ENCODE measurements around the gene BCL6B.
"Not testable (repeated sequence)": the region's sequence is repeated elsewhere in the genome, so short reads cannot be mapped to it uniquely, and the experiment has no call there.

BCL6B gene

GRCh38 chr17:7022781-7023571 is at the start of gene BCL6B:
Gene BCL6B (plus strand): TSS chr17:7023050. CDS start chr17:7023672, 622 bp downstream.
- DNase-seq (ENCODE audit: low read depth): no peak

- DNase-seq (ENCODE audit: low read depth): not testable (repeated sequence)
These were observed 43.4 kb upstream of the BCL6B start for GRCh38 chr17:6979440-6979839.

GRCh38 chr17:6981426-6981825 is 41.4 kb upstream of the BCL6B start:
- DNase-seq (ENCODE audit: low read depth): no peak

GRCh38 chr17:6985266-6985665 is 37.6 kb upstream of the BCL6B start:
- no peak for DNase-seq (ENCODE audit: low read depth)

DNA sequence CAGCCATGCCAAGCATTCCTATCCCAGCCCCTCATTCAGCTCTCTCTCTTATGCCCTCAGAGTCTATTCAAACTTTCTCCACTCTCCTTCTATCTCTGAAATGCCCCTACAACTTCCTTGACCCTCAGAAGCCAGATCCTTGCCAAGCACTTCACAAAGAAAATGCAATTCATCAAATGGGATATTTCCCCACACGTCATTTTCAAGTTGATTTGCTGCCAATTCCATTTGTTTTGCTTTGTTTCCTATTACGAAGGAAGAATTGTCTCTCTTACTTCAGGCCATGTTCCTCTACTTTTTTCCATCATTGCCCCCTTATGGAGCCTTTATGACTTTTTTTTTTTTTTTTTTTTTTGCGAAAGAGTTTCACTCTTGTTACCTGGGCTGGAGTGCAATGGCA is 36.2 kb upstream of the BCL6B start:
- DNase-seq (ENCODE audit: low read depth): no peak

DNA sequence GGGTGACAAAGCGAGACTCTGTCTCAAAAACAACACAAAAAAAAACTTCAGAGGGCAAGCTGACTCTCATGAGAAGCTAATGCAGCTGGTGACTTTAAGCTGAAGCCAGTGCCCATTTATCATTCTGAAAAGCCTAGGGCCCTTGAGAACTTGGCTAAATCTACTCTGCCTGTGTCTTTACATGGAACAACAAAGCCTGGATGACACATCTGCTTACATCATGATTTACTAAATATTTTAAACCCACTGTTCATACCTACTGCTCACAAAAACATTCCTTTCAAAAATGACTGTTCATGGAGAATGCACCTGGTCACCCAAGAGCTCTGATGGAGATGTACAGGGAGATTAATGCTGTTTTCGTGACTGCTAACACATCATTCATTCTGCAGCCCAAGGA is 33.1 kb upstream of the BCL6B start:
- DNase-seq (ENCODE audit: low read depth): no peak

DNA sequence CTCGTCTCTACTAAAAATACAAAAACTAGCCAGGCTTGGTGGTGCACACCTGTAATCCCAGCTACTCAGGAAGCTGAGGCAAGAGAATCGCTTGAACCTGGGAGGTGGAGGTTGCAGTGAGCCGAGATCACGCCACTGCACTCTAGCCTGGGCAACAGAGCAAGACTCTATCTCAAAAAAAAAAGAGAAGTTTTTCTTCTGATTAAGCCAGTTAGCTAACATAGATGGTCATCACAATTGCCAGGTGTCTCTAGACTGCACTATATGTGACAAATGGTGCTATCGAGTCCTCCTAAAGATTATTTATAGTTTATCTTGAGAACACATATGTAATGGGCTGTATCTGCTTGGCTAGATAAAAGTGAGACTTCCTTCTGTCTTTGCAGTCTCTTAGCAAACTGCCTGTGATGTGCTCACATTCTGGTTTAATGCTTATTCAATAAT is 29.2 kb upstream of the BCL6B start:
- not testable (repeated sequence) for DNase-seq (ENCODE audit: low read depth)

DNA sequence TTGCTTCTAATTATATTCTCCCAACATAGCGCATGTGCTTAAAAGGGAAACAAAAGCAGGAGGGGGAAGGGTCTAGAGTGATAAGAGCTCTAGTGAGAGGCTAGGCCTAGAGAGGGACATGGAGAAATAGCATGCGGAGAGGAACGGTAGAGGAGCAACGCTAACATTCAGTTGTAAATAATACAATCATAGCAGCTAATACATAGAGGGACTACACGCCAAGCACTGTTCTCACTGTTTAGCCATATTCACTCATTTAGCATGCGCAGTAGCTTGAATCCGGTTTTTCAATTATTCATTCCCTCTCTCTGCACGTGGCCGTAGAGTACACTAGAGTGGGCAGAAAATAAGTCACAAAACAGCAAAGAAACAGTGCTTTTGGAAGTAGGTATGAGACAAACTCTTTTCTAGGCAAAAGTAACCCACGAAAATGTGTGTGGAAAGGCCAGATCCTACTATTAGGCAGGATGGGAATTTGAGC is 28.7 kb upstream of the BCL6B start:
- DNase-seq (ENCODE audit: low read depth): no peak

DNA sequence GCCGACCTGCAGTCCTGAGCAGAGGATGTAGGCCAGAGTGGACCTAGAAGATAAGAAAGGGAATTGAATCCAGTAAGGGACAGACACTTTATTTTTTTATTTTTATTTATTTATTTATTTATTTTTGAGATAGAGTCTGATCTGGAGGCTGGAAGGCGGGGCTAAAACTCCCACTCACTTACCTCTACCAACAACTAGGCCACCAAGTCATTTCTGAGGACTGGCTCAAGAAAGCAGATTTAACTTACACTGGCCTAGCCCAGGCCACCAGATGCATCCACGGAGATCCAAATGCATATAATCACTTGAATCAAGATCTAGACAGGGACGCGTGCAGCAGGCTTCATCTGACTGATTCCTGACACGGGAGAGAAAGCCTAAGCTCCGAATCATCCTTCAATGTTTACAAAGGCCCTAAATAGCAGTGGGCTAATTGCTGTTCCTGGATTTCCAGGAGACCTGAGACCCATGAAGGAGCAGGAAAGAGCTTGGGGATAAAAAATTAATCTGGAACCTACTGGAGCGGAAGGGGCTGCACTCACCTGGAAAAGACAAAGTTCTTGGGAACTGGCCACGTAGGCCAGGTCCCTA is 28.1 kb upstream of the BCL6B start:
- DNase-seq (ENCODE audit: low read depth): no peak

GRCh38 chr17:6995500-6996255 is 27.2 kb upstream of the BCL6B start, which contains the start of gene ALOX12:
Gene ALOX12 (plus strand): TSS chr17:6996049. CDS start chr17:6996118, 69 bp downstream.
- DNase-seq (ENCODE audit: low read depth): no peak

DNA sequence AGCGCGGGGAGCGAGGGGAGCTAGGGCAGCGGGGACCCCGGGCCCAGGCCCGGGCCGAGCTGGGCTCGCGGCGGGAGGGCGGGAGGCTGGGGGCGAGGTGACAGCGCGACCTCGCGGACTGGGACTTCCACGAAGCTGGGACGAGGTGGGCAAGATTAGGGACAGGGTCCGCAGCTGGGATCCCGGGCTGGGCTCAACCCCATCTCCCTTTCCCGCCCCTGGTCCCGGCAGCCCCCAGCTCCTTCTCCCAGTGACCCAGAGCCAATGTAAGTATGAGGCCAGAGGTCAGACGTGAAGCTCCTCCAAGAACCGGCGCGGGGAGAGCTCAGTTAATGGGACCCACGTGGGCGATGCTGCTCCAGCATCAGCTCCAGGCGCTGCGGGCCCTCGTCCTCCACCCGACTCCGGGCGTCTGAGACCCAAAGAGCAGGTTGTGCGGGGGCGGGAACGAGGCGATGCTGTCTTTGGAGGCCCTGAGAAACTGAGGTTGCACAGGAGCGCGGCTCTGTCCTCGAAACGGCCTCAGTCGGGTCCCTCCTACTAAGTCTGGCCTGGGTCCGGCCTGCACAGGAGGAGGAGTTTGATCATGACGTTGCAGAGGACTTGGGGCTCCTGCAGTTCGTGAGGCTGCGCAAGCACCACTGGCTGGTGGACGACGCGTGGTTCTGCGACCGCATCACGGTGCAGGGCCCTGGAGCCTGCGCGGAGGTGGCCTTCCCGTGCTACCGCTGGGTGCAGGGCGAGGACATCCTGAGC is 26.4 kb upstream of the BCL6B start:
- no peak for DNase-seq (ENCODE audit: low read depth)

DNA sequence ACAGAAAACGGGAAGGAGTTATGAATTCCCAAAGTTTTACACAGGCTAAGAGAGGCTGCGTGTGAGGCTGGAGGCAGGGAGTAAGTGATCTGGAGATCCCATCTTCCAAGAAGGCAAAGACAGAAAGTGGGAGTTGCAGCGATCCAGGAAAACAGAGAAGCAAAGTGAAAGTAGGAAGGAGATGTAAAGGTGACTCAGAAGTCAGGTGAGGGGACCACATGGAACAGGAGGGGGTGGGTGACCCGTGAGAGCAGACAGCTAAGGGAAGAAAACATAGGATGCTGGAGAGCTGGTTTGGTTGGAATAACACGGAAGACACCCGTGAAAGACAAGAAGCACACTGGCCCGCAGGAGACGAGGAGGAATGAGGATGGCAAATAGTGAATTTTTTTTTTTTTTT is 25.7 kb upstream of the BCL6B start:
- DNase-seq (ENCODE audit: low read depth): no peak

DNA sequence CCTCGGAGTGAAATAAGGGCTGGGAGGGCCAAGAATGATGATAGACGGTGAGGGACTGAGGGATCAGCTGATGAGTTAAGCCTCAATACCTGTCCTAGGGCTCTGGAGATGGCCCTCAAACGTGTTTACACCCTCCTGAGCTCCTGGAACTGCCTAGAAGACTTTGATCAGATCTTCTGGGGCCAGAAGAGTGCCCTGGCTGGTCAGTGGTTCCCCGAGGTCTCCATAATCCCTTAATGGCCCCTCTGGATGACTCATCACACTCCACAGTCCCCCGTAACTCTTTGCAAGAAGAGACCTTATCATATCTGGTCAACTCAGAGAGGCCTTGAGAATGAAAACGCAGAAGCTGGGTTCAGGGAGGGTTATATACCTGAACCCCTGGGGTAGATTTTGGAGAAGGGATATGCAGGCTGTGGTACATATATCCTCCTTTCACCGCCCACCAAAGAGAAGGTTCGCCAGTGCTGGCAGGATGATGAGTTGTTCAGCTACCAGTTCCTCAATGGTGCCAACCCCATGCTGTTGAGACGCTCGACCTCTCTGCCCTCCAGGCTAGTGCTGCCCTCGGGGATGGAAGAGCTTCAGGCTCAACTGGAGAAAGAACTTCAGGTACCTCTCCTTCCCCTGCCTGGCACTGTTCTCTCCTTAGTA is 23.9 kb upstream of the BCL6B start:
- DNase-seq (ENCODE audit: low read depth): no peak

GRCh38 chr17:7001318-7001961 is 21.4 kb upstream of the BCL6B start:
- DNase-seq (ENCODE audit: low read depth): no peak

DNA sequence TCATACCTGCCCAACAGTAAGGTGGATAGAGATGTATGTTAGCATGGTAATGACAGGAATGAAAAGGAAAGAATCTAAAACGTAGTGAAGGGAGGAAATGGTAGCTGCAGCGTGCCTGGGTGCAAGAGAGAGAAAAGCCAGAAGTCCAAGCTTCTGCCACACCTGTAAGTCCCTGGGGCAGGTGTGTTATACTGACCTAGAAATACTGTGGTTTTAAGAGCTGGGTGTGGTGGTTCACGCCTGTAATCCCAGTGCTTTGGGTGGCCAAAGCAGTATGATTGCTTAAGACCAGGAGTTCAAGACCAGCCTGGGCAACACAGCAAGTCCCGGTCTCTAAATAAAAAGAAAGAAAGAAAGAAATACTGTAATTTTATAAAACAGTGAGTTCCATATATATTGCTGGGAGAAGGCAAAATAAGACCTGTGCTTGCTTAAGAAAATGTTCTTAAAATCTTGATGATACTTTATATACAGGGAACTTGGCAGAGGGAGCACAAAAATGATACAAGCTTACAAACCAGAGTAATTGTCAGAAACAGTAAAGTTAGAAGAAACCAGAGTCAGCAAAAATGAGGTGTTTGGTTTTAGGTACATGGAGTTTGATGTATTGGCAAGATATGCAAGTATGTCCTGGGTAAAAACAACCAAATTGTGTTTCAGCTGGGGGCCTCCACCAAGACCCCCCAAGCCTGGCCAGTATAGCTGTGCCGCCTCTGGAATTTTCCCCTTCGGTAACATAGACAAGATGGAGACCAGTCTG is 20.4 kb upstream of the BCL6B start:
- DNase-seq (ENCODE audit: low read depth): no peak

GRCh38 chr17:7003745-7004144 is 19.1 kb upstream of the BCL6B start:
- no peak for DNase-seq (ENCODE audit: low read depth)

GRCh38 chr17:7004398-7005253 is 18.2 kb upstream of the BCL6B start:
- DNase-seq (ENCODE audit: low read depth): no peak

DNA sequence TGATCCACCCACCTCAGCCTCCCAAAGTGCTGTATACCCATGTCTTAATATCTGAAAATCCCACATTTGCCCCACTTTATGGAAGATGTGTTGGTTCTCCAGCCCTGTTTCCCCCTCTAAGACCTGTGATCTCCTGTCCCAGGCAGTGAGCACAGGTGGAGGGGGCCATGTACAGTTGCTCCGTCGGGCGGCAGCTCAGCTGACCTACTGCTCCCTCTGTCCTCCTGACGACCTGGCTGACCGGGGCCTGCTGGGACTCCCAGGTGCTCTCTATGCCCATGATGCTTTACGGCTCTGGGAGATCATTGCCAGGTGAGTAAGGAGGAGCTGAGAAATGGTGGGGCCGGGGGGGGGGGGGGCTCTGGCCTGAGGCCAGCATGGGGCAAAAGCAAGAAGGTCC is 17.1 kb upstream of the BCL6B start:
- no peak for DNase-seq (ENCODE audit: low read depth)

GRCh38 chr17:7007143-7007542 is 15.7 kb upstream of the BCL6B start:
- no peak for DNase-seq (ENCODE audit: low read depth)
